Prostate gland (tissue), 2 donors: ENCODE measurements around the gene MBNL2. TPM values are rescaled to one million over a fixed set of nuclear protein-coding genes. Genes with fewer than 3 reads are reported as not detected.

Experiments used
- DNase-seq: peaks from one replicate; pipeline ENCODE4 v3.0.0-alpha.2; 2019; ENCODE audit warnings: low spot score
- H3K27ac ChIP-seq, 2 donors: fragments of 200-600 bp; sonication (generic); 2 replicates each; pipeline ENCODE4 v1.5.1; 2017 to 2019
- H3K27me3 ChIP-seq: fragments of 200-600 bp; sonication (generic); replicated peaks from 2 replicates; pipeline ENCODE4 v1.5.1; 2019; ENCODE audit not compliant: insufficient read depth
- H3K36me3 ChIP-seq, 2 donors: fragments of 200-600 bp; sonication (generic); 1 replicate in 1 of 2; 2 replicates in 1 of 2; pipeline versions ENCODE4 v1.5.1 to v1.8.1; 2017 to 2019
- H3K4me1 ChIP-seq: fragments of 200-600 bp; sonication (generic); replicated peaks from 2 replicates; pipeline ENCODE4 v1.5.1; 2019
- H3K4me3 ChIP-seq, 2 donors: fragments of 200-600 bp; sonication (generic); 2 replicates each; pipeline ENCODE4 v1.5.1; 2017 to 2019
- H3K9me3 ChIP-seq: fragments of 200-600 bp; sonication (generic); 2 replicates; pipeline ENCODE4 v1.5.1; 2017
- POLR2A ChIP-seq: fragments of 450-650 bp; IDR thresholded peaks from one replicate; pipeline ENCODE4 v1.6.1; 2016; ENCODE audit warnings: antibody characterized with exemption, mild to moderate bottlenecking
- POLR2AphosphoS5 ChIP-seq: sonication (generic); formaldehyde crosslinking; IDR thresholded peaks from one replicate; pipeline ENCODE4 v1.6.1; 2017; ENCODE audit warnings: antibody characterized with exemption
- WGBS: methylation state at CpG from one replicate; pipeline ENCODE4 v1.1.5; 2018; 5-methylcytosine and 5-hydroxymethylcytosine counted together
- intact Hi-C: fragments of 100-400 bp; cut with DNase I; formaldehyde crosslinking; loops from one replicate; pipeline ENCODE4 v1.14.2; 2022
- total RNA-seq, 2 donors: library from RNA; depleted of rRNA; stranded (reverse); fragments of >200 nt; gene quantifications; one replicate each; pipeline ENCODE4 v1.1.0, GENCODE V29; 2016
- TF ChIP-seq, protein P1 (sequence below), 4 experiments: fragments of 200-600 bp in 2 of 4; fragments of 450-650 bp in 2 of 4; sonication (generic) in 2 of 4; IDR thresholded peaks; 1 replicate in 3 of 4; 2 replicates in 1 of 4; pipeline ENCODE4 v1.5.1; 2016 to 2019; ENCODE audit warnings: antibody characterized with exemption in 4 of 4, mild to moderate bottlenecking in 2 of 4, moderate library complexity in 2 of 4

The MBNL2 gene
- total RNA-seq, 2 donors from 2014 or later, result 59.1 to 85.7 TPM

DNA sequence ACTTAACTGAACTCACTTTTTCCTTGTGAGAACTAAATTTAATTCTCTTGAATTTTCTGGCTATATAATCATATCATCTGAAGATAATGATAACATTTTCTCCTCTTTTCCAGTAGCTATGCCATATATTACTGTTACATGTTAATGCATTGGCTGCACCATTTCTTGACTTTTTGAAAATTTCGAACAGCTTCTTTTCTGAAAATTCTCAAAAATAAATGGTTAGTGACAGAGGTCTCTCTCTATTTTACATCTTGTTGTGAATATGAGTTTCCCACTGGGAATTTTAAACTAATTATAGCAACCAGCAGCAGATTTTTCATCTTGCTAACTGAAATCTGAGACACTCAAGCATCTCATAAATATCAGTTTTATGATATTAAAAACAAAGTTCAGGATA lies 30.6 kb downstream of the MBNL2 start:
- 76% methylated on average over 1 of the region's 1 CpG for WGBS
- no peaks in the 10 kb centered on the region for H3K27me3 ChIP-seq
- no peaks in the 10 kb centered on the region for H3K36me3 ChIP-seq
- DNase-seq, result no peak
- no peak for TF ChIP-seq POLR2A
- TF ChIP-seq, protein P1, sequence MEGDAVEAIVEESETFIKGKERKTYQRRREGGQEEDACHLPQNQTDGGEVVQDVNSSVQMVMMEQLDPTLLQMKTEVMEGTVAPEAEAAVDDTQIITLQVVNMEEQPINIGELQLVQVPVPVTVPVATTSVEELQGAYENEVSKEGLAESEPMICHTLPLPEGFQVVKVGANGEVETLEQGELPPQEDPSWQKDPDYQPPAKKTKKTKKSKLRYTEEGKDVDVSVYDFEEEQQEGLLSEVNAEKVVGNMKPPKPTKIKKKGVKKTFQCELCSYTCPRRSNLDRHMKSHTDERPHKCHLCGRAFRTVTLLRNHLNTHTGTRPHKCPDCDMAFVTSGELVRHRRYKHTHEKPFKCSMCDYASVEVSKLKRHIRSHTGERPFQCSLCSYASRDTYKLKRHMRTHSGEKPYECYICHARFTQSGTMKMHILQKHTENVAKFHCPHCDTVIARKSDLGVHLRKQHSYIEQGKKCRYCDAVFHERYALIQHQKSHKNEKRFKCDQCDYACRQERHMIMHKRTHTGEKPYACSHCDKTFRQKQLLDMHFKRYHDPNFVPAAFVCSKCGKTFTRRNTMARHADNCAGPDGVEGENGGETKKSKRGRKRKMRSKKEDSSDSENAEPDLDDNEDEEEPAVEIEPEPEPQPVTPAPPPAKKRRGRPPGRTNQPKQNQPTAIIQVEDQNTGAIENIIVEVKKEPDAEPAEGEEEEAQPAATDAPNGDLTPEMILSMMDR (IDR thresholded peaks at IDR 0.05), result no peak
- TF ChIP-seq POLR2AphosphoS5, result no peak
- no peak overlapping the region for H3K4me3 ChIP-seq
- no peaks in the 10 kb centered on the region for H3K9me3 ChIP-seq
- H3K27ac ChIP-seq, result no peak overlapping the region
- H3K4me1 ChIP-seq, result peaks cover 5% of the 10 kb centered on the region
- intact Hi-C loops, result no loop called here

DNA sequence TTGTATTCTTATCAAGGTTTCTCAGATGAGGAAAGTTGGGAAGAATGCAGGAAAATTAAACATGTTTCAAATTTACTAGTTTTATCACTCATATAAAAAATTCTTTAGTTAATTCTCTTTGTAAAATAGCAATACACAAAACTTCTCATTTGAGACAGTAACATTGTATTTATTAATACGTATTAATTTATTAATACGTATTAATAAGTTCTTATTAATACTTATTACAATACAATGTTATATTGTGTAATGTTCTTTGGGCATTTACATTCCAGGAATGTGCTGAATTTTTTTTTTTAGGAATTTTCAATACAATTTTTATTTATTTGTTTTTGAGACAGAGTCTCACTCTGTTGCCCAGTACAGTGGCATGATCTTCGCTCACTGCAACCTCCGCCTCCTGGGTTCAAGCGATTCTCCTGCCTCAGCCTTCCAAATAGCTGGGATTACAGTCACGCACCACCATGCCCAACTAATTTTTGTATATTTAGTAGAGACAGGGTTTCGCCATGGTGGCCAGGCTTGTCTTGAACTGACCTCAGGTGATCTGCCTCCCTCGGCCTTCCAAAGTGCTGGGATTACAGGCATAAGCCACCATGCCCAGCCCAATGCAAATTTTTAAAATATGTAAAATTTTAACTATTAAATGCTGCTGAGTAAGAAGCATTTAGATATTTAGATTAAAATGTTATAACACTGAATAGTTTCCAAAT lies 31.6 kb downstream of the MBNL2 start:
- Histone ChIP-seq H3K9me3 (no peaks in the 10 kb centered on the region), H3K27ac (no peak overlapping the region), H3K27me3 (no peaks in the 10 kb centered on the region), H3K4me3 (no peak overlapping the region), H3K4me1 (peaks cover 5% of the 10 kb centered on the region), H3K36me3 (no peaks in the 10 kb centered on the region)
- intact Hi-C loops, result no loop called here
- WGBS, result 96% methylated on average over 8 of the region's 8 CpGs
- DNase-seq, result no peak
- no peak for TF ChIP-seq POLR2AphosphoS5
- TF ChIP-seq, protein P1 (IDR thresholded peaks at IDR 0.05), result no peak
- TF ChIP-seq POLR2A, result no peak

DNA sequence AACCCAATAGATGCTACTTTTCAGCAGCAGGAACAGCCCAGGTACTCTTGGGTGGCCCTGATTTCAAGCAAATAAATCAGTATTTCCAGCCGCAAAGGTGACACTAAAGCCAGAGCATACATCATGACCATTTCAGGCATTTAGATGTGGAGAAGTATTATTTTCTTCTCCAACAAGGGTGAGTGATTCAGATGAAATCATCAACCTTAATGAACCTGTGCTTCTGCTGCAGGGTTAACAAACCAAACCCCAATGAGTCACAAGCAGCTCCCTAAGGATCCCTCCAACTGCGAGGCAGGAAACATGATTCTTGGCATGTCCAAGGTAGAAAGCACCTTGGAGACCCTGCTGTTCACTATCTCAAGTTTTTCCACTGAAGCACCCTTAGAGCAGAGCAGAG lies 32.7 kb downstream of the MBNL2 start:
- DNase-seq, result no peak
- H3K4me1 ChIP-seq, result peaks cover 5% of the 10 kb centered on the region

DNA sequence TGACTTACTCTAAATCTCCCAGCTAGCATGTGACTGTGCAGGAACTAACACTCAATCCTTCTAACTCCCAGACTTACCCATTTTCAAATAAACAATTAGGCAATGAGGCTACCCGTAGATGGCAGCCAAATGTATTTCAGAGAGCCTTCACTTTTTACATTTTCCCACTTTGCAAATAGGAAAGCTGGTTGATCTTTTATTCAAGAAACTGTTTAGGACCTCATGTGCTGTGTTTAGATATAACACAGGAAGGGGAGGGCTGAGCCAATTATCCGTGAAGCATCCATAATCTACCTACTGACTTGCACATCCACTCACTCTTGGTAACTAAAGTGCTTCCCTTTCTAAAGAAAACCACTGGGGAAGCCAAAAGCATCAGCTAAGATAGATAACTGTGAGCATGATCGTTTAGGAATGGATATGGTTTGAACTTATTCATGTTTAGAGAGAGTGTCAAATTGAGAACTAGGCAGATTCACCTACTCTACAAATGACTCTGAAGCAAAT lies 33.4 kb downstream of the MBNL2 start:
- WGBS, result 65% methylated on average over 3 of the region's 3 CpGs
- H3K9me3 ChIP-seq, result no peaks in the 10 kb centered on the region
- no peaks in the 10 kb centered on the region for H3K27me3 ChIP-seq
- intact Hi-C loops, result no loop called here
- no peak for TF ChIP-seq POLR2A
- TF ChIP-seq, protein P1 (IDR thresholded peaks at IDR 0.05), result no peak
- TF ChIP-seq POLR2AphosphoS5, result no peak
- peaks cover 5% of the 10 kb centered on the region for H3K4me1 ChIP-seq
- DNase-seq, result no peak
- H3K27ac ChIP-seq, result no peak overlapping the region
- no peaks in the 10 kb centered on the region for H3K36me3 ChIP-seq
- no peak overlapping the region for H3K4me3 ChIP-seq

More for the DNA sequence above, 32.7 kb downstream of the MBNL2 start:
- Histone ChIP-seq H3K4me3 (no peak overlapping the region), H3K9me3 (no peaks in the 10 kb centered on the region), H3K27me3 (no peaks in the 10 kb centered on the region), H3K36me3 (no peaks in the 10 kb centered on the region), H3K27ac (no peak overlapping the region)
- 88% methylated on average over 2 of the region's 2 CpGs for WGBS
- TF ChIP-seq POLR2A, result no peak
- TF ChIP-seq POLR2AphosphoS5, result no peak
- TF ChIP-seq, protein P1 (IDR thresholded peaks at IDR 0.05), result no peak
- intact Hi-C loops, result no loop called here

DNA sequence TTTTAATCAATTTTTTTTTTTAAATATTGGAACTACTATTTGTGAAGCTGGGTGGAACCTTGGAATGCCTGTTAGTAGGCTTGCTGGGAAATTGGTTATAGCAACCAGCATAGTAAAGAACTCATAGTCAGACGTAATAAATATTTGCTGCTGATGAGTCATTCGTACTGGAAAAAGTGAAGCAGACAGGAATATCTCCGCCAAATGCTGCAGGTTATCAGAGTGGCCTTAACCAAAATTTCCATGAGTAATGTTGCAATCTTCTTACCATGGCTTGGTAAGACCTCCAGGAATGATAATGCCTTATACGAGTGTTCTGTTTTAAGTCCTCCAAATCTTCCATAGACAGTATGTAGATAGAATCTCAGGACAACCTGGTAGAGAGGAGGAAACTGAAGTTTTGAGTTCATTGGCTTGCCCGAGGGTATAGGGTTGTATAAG lies 34.2 kb downstream of the MBNL2 start:
- TF ChIP-seq, protein P1 (IDR thresholded peaks at IDR 0.05), result no peak
- TF ChIP-seq POLR2AphosphoS5, result peak; percentile 26
- H3K4me1 ChIP-seq, result peaks cover 5% of the 10 kb centered on the region
- no peak overlapping the region for H3K4me3 ChIP-seq
- no peaks in the 10 kb centered on the region for H3K27me3 ChIP-seq
- no peak overlapping the region for H3K27ac ChIP-seq
- intact Hi-C loops, result no loop called here
- no peaks in the 10 kb centered on the region for H3K9me3 ChIP-seq
- 45% methylated on average over 5 of the region's 5 CpGs for WGBS
- no peaks in the 10 kb centered on the region for H3K36me3 ChIP-seq
- no peak for DNase-seq
